NCI-H1694 (cell line): Measurements from ENCODE around the gene ADAMTS14.
A peak's percentile ranks its signal among the peaks of the same experiment; 100 is the strongest.

ENCODE experiments used
- DNase-seq: peaks from one replicate; lab custom pipeline; 2025; lab: John Stamatoyannopoulos, UW

Gene ADAMTS14

DNA sequence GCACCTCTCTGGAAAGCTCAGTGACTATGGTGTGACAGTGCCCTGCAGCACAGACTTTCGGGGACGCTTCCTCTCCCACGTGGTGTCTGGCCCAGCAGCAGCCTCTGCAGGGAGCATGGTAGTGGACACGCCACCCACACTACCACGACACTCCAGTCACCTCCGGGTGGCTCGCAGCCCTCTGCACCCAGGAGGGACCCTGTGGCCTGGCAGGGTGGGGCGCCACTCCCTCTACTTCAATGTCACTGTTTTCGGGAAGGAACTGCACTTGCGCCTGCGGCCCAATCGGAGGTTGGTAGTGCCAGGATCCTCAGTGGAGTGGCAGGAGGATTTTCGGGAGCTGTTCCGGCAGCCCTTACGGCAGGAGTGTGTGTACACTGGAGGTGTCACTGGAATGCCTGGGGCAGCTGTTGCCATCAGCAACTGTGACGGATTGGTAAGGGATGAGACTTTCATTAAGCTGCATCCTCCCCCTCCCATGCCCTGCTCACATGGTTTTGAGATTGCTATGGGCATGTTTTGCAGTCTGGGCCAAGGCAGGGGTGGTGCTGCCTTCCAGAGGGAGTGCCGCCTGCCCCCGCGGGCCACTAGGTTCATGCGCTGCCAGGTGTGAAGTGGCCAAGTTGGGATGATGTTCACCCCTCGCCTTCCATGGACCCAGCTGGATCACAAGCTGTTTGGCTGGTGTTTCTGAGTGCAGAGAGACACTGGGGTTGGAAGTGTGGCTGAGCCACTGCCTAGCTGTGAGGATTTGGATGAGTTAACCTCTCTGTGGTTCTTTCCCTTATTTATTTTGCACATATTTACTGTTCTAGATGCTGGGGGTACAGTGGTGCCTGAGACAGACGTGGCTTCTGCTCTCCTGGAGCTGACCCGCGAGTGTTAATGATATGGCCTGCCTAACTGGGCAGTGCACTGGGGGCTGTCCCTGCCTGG, 2.5 kb downstream of the ADAMTS14 start:
- DNase-seq: peak; percentile 24

DNA sequence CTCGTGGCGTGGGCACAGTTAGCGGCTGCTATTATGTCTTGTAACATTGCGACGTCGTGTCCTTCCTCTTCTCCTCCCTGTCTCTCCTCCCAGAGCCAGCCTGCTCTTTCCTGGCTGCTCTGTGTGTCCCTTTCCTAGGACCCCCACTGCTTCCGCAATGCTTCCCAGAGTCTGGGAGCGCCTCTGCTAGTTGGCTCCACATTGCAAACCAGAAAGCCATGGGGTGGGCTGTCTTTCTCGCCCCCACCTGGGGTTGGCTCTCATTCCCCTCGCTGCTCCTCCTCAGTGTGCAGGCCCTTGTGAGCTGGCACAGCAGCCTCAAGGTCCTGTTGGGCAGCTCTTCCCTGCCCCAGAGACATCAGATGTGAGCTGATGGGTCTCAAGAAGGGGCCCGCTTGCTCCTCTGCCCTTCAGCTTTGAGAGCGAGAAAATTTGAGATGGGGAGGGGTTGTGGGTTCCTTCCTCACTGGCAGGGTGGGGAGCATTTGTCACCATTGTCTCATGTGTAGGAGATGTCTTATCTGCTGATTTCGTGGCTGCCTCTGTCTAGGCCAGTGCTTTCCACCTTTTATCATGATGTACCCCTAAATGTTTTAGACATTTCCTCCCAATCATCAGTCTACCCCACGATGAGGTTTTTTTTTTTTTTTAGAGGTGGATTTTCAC, 3.3 kb downstream of the ADAMTS14 start:
- no peak for DNase-seq

DNA sequence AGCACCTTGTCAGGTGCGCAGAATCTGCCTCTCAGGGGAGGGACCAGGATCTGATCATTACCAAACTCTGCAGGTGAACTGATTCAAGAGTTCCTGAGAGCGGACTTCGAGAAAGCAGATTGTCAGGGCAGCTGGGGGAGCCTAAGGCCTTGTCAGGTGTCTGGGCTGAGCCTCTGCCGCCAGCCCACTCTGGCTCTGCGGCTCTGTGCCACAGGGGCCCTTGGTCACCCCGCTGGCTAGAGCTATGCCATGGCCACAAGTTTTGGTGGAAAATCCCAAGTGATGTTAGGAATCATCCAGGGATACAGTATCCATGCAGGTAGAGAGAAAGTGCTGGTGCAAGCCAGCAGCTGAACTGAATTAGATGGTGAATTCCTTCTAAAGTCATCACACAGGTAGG, 4.2 kb downstream of the ADAMTS14 start:
- no peak for DNase-seq

- DNase-seq: no peak
Measured at GRCh38 chr10:70677016-70677415, 4.7 kb downstream of the ADAMTS14 start.

GRCh38 chr10:70677620-70678249, 5.4 kb downstream of the ADAMTS14 start:
- DNase-seq: no peak

GRCh38 chr10:70678250-70678635, 5.9 kb downstream of the ADAMTS14 start:
- no peak for DNase-seq

- no peak for DNase-seq
Measured at GRCh38 chr10:70678757-70679489, 6.6 kb downstream of the ADAMTS14 start.

GRCh38 chr10:70679498-70679897, 7.2 kb downstream of the ADAMTS14 start:
- peak; percentile 92 for DNase-seq

- DNase-seq: no peak
Measured at GRCh38 chr10:70680899-70681730, 8.8 kb downstream of the ADAMTS14 start.

DNA sequence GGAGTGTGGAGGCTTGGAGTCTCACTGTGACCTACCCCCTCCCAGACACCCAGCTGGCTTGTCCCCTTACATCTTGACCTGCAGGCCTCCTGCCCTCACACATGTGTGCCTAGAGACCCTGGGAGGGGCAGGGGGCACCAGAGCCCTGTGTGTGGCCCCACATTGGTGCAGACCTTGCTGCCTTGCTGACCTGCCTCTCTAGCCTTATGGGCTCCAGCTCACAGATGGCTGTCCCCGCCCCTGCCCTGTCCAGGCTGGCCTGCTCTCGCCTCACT, 9.4 kb downstream of the ADAMTS14 start:
- DNase-seq: no peak

DNA sequence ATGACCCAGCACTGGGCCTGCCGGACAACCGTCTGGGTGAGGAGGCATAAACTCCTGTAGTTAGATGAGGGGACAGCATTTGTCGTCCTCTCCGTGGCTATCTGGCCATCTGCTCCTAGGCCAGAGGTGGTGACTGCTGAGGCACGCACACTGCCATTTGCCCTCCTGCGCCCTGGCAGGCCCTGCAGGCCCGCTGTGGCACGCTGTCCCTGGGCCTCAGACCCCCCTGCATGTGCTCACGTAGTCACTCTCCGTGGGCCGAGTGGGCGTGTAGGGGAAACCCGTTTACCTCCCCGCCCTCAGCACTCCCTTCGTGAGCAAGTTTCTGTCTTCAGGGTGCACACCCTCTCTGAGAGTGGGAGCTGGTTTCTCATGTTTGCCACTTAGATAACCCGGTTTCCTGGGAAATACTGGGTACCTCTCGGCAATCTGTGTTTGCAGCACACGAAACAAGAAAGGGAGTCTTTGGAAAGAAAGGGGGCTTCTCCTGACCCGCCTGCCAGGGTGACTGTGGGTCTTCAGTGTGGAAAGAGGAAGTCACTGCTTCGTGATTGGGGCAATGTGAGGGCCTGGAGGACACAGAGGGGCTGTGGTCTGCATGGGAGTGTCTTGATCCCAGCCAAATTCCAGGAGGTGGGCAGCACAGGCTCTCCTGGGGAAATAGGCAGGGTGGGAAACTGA, 10.8 kb downstream of the ADAMTS14 start:
- DNase-seq: no peak

DNA sequence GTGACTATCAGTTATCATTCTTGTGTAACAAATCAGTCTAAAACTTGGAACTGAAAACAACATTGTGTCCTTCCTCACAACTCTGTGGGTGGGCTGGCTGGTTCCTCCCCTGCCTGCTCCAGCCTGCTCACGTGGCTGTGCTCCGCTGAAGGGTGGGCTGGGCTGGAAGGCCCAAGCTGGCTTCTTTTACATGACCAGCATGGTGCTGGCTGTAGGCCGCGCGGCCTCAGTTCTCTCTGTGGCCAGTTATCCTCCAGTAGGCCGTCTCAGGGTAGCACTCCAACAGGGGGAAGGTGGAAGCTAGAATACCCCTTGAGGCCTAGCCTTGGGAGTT, 11.3 kb downstream of the ADAMTS14 start:
- DNase-seq: no peak

DNA sequence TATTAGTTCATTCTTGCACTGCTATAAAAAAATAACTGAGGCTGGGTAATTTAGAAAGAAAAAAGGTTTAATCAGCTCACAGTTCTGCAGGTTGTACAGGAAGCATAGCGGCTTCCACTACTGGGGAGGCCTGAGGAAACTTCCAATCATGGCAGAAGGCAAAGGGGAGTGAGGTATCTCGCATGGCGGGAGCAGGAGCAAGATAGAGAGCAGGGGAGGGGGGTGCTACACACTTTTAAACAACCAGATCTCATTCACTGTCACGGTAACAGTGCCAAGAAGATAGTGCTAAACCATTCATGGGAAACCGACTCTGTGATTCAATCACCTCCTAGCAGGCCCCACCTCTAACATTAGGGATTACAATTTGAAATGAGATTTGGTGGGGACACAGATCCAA, 11.6 kb downstream of the ADAMTS14 start:
- no peak for DNase-seq

GRCh38 chr10:70684374-70684773, 12.1 kb downstream of the ADAMTS14 start:
- DNase-seq: no peak

DNA sequence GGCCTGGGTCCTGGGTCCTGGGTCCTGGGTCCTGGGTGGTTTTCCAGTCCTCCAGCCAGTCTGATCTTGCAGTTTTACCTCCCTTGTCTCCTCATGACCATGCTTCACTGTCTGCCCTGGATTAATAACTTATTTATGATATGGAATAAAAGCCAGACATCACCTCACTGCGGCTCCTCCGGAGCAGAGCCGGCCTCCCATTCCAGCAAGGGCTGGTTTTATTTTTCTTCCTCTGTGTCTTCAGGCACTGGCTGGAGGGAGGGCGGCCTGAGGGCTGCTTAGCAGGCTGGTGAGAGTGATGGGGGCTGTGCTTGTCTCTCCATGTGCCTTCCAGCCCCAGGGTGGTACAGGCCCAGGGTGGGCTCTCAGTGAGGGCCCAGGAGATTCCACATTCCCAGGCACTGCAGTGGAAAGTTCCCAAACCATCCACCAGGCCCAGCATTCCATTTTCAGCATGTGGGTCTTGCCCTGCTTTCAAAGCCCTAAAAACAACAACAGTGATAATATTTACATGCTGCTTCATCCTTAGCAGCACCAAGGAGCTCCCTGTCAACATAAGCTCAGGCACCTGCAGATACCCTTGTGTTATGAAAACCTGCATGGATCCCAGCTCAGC, 12.6 kb downstream of the ADAMTS14 start:
- DNase-seq: no peak

- no peak for DNase-seq
Measured at GRCh38 chr10:70685455-70685911, 13.2 kb downstream of the ADAMTS14 start.

- DNase-seq: no peak
Measured at GRCh38 chr10:70688828-70689227, 16.5 kb downstream of the ADAMTS14 start.

GRCh38 chr10:70689661-70690060, 17.4 kb downstream of the ADAMTS14 start:
- no peak for DNase-seq

GRCh38 chr10:70690589-70690988, 18.3 kb downstream of the ADAMTS14 start:
- DNase-seq: no peak

- DNase-seq: no peak
Measured at GRCh38 chr10:70691611-70692010, 19.3 kb downstream of the ADAMTS14 start.
